DMS 273 (cell line): ENCODE measurements around the gene SP1.
"Not testable (repeated sequence)": the region's sequence is repeated elsewhere in the genome, so short reads cannot be mapped to it uniquely, and the experiment has no call there.

Source experiments
- DNase-seq: peaks from one replicate; lab custom pipeline; 2025; ENCODE audit not compliant: unreplicated experiment; lab: John Stamatoyannopoulos, UW

The SP1 gene

GRCh38 chr12:53410951-53411350, 31.0 kb downstream of the SP1 start:
- no peak for DNase-seq

- no peak for DNase-seq
Observed at GRCh38 chr12:53413485-53414204, 33.7 kb downstream of the SP1 start.

DNA sequence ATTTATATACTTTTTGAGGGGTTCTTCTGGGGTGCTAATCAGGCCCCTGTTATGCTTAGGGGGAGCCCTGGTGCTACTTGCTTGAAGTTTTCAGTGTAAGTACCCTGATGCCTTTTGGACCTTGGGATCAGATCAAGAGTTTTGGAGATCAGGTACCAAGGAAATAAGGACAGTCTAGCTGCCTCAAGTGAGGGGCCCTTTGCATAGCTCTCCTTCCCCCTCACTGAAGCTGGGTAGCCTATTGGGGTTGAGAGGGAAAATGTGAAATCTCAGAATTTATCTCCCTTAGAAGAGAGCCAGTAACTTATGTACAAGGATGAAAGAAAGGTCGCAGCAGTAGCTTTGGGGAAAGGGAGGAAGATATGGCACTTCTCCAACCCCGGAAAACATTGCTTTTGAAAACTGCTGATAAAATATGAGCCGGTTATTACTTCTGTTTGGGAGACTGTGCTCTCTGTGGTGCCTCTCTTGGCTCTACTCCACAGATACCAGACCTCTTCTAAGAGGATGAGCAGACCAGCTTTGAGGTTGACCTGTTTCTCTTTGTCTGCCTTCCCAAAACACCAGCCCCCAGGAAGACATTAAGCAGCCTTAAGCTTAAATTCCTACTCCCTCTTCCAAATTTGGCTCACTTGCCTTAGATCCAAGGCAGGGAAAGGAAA, 34.9 kb downstream of the SP1 start:
- DNase-seq = no peak

- DNase-seq = not testable (repeated sequence)
Observed at GRCh38 chr12:53415752-53416389, 35.9 kb downstream of the SP1 start.

DNA sequence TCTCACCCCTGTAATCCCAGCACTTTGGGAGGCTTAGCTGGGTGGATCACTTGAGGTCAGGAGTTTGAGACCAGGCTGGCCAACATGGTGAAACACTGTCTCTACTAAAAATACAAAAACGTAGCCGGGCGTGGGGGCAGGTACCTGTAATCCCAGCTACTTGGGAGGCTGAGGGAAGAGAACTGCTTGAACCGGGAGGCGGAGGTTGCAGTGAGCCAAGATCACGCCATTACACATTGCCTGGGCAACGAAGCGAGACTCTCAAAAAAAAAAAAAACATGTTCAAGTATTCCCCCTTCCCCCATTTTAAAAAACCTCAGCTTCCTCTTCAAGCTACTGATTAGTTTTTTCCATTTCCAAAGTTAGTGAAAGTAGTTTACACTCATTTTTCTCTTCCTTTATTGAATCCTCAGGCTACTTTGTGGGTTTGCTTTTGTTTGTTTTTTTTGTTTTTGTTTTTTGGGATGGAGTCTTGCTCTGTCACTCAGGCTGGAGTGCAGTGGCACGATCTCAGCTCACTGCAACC, 37.4 kb downstream of the SP1 start:
- not testable (repeated sequence) for DNase-seq

- no peak for DNase-seq
Observed at GRCh38 chr12:53418221-53418620, 38.2 kb downstream of the SP1 start.

- DNase-seq = no peak
Observed at GRCh38 chr12:53419756-53420155, 39.8 kb downstream of the SP1 start.

DNA sequence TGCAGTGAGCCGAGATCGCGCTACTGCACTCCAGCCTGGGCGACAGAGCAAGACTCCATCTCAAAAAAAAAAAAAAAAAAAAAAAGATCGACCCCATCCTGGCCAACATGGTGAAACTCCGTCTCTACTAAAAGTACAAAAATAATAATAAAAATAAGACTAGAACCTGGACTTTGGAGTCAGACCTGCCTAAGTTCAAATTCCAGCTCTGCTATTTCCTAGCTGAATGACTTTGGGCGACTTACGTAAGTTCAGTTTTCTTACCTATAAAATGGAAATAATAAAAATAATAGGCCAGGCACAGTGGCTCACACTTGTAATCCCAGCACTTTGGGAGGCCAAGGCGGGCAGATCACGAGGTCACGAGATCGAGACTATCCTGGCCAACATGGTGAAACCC, 42.3 kb downstream of the SP1 start:
- not testable (repeated sequence) for DNase-seq

DNA sequence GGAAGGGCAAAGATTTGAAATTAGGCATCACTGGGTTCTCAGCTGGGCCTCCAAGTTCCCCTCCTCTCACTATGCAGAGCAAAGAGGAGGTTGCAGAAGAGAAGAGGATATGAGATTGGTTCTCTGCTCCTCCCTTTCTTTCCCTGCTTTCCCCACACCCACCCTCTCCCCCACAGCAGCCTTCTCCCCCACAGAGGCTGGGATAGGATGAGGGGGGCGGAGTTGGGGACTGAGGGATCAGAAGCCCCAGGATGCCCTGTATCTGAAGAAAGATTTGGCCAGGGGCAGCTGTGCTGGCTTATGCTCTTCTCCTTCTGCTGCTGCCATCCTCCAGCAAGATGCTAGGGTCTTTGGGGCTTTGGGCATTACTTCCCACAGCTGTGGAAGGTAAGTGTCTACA, 43.6 kb downstream of the SP1 start, which contains the start of gene AMHR2:
TSS of gene AMHR2 (plus strand) at position 259 of the 400 bp plus-strand sequence. CDS start at position 339, 80 bp downstream.
- DNase-seq = no peak

DNA sequence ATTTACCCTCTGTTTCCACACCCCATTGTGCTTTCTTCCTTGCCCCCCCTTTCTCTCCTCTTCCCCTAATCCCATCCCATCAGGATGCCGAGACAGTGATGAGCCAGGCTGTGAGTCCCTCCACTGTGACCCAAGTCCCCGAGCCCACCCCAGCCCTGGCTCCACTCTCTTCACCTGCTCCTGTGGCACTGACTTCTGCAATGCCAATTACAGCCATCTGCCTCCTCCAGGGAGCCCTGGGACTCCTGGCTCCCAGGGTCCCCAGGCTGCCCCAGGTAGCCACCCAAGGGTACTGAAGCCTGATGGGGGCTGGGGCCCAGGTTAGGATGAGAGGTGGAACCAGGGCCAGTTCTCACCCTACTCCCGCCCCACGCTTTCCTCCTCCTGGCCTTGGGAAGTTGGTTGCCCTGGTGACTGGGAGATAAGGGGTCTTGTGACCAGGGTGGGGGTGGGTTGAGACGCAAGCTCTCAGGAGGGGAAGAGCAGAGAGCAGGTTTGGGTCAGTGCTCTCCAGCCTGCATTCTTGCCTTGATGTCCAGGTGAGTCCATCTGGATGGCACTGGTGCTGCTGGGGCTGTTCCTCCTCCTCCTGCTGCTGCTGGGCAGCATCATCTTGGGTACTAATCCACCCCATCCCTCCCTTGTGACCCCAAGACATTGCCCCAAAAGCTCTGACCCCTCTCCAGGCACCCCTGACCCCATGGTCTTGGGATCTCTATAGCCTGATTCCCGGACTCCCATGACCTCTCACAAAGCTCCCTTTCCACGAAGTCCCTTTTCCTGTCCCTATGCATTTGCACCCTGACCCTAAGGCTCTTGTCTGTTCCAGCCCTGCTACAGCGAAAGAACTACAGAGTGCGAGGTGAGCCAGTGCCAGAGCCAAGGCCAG, 44.9 kb downstream of the SP1 start:
- DNase-seq = no peak

GRCh38 chr12:53425515-53426150, 45.7 kb downstream of the SP1 start:
- DNase-seq = no peak

DNA sequence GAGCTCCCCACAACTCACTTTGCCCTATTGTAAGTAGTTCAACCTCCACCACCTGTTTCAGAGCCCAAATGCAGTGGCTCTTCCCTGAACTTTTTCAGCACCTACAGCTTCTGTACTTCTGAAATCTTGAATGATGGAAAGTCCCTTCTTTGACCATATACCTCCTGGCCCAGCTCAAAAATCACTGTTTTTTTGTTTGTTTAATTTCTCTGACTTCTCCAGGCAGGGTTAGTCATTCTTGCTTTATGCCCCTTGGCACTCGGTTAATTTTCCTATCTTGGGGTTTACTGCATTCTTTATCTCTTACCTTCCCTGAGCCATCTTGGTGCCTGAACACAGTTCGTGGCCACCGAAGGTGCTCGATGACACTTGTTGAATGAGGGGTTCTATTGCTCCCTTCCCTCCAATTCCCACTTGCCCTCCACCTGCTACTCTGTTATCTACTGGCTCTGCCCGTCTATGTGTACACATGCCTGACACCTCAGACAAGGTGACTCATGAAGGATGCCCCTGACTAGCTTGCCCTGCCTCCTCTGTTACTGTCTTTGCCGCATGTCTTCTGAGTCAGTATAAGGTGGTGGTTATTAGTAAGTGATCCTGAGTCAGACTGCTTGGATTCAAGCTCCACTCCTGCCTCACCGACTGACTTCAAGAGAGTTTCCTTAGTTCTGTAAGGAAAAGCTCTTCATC, 48.1 kb downstream of the SP1 start:
- no peak for DNase-seq

- no peak for DNase-seq
Observed at GRCh38 chr12:53428741-53429140, 48.8 kb downstream of the SP1 start.

DNA sequence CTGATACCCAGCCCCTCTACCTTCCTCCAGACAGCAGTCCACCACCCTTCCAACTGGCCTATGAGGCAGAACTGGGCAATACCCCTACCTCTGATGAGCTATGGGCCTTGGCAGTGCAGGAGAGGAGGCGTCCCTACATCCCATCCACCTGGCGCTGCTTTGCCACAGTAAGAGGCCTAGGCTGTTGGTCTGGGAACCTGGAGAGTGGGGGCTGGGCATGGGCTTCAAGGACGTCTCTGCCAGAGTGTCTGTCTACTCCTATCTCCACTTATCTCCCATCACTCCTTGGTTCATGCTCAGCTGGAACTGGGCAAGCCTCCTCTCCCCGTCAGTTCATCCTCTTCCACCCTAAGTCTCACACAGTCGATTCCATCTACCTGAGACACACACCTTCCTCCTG, 50.1 kb downstream of the SP1 start:
- no peak for DNase-seq

GRCh38 chr12:53431187-53431586, 51.2 kb downstream of the SP1 start:
- DNase-seq = no peak

- not testable (repeated sequence) for DNase-seq
Observed at GRCh38 chr12:53435326-53435725, 55.4 kb downstream of the SP1 start.

DNA sequence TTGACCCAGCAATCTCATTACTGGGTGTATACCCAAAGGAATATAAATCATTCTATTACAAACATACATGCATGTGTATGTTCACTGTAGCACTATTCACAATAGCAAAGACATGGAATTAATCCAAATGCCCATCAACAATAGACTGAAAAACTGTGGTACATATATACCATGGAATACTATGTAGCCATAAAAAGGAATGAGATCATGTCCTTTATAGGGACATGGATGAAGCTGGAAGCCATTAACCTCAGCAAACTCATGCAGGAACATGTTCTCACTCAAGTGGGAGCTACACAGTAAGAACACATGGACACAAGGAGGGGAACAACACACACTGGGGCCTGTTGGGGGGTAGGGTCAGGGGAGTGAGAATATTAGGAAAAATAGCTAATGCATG, 59.6 kb downstream of the SP1 start:
- DNase-seq = not testable (repeated sequence)

DNA sequence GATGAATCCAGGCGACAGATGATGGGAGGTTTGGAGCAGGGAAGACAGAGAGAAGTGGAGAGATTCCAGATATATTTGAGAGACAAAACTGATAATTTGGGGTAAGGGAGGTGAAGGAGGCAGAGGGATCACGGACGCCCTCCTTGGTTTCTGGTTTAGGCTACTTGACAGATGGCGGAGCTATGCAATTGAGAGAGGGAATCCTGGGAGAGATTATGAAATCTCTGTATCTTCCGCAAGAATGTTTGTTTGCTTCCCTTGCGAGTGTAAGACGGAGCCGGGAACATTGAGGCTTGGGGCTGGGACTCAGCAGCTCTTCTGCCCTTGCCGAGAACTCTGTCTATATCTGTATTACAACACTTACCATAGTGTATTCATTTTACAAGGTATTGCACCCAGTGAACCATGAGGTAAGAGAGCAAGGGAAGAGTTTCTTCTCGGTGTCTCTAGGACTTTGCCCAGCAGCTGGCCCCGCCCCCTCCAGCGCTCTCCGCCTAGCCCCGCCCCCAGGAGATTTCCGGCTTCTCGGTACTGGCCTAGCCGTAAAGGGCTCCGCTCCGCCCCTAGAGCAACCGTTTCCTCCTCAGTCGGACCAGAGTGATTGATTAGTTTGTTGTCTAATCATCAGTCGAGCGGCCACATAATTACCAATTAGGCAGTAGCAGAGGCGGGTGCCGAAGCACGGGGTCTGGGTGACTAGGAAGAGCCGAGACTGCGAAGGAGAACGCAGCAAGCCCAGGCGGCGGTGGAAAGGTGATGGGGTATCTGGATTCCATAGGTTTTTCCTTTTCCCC, 61.3 kb downstream of the SP1 start, which contains the start of gene PRR13:
TSS of gene PRR13 (plus strand) at position 695 of the 794 bp plus-strand sequence. CDS start 981 bp downstream, outside the sequence.
- peak; percentile 99 for DNase-seq

- DNase-seq = no peak
Observed at GRCh38 chr12:53443955-53444354, 64.0 kb downstream of the SP1 start.
